ENCODE measurements around the gene RPS6KC1. TPM values are rescaled to one million over a fixed set of nuclear protein-coding genes. Genes with fewer than 3 reads are reported as not detected.
"Not testable (repeated sequence)": the region's sequence is repeated elsewhere in the genome, so short reads cannot be mapped to it uniquely, and the experiment has no call there.

Gene RPS6KC1
- total RNA-seq, 2 experiments from 2014 or later: 6.2 to 7.0 TPM

GRCh38 chr1:213297021-213297420, 246.0 kb downstream of the RPS6KC1 start:
- H3K36me3 Mint-ChIP-seq (ENCODE audit: low read depth): no peaks in the 10 kb centered on the region
- no peak overlapping the region for H3K27ac Mint-ChIP-seq
- DNase-seq (no peak), ATAC-seq (ENCODE audit: poor library complexity) (no peak)
- no peaks in the 10 kb centered on the region for H3K36me3 ChIP-seq (ENCODE audit: insufficient read depth, low read length)
- ChIA-PET CTCF (no interaction called here), POLR2A (no interaction called here)
- no peak overlapping the region for H3K27ac ChIP-seq (ENCODE audit: low read depth in 1 of 2, low read length in 2 of 2)
- intact Hi-C loops (cut with DNase I, micrococcal nuclease): no loop called here
- peaks cover 8% of the 10 kb centered on the region for H3K9me3 Mint-ChIP-seq
- TF ChIP-seq CTCF (IDR thresholded peaks at IDR 0.05): no peak
- no peak overlapping the region for H3K4me3 Mint-ChIP-seq
- H3K27me3 ChIP-seq (ENCODE audit: control insufficient read depth in 1 of 2, insufficient read depth in 2 of 2, low read length in 2 of 2): no peaks in the 10 kb centered on the region
- no peaks in the 10 kb centered on the region for H3K27me3 Mint-ChIP-seq
- no peak overlapping the region for H3K4me3 ChIP-seq (ENCODE audit: low read length)
- no peaks in the 10 kb centered on the region for H3K4me1 ChIP-seq (ENCODE audit: insufficient read depth, low read length)
- no peaks in the 10 kb centered on the region for H3K4me1 Mint-ChIP-seq (ENCODE audit: low read depth)
- peaks cover 0 to 8% of the 10 kb centered on the region in 2 experiments for H3K9me3 ChIP-seq (ENCODE audit: control insufficient read depth in 1 of 2, insufficient read depth in 1 of 2, low read length in 2 of 2)

- no peaks in the 10 kb centered on the region for H3K36me3 ChIP-seq (ENCODE audit: insufficient read depth, low read length)
- DNase-seq: no peak
- Mint-ChIP-seq H3K9me3 (peaks cover 8% of the 10 kb centered on the region), H3K27ac (no peak overlapping the region), H3K27me3 (no peaks in the 10 kb centered on the region), H3K4me1 (ENCODE audit: low read depth) (no peaks in the 10 kb centered on the region), H3K36me3 (ENCODE audit: low read depth) (no peaks in the 10 kb centered on the region), H3K4me3 (no peak overlapping the region)
- H3K27me3 ChIP-seq (ENCODE audit: control insufficient read depth in 1 of 2, insufficient read depth in 2 of 2, low read length in 2 of 2): no peaks in the 10 kb centered on the region
- ChIA-PET CTCF (no interaction called here), POLR2A (interaction anchor here (0.6 kb wide), 1 partner anchor 469 kb away, joined by 3 read pairs; no protein-coding TSS in a partner anchor)
- no peak overlapping the region for H3K4me3 ChIP-seq (ENCODE audit: low read length)
- no peak for TF ChIP-seq CTCF (IDR thresholded peaks at IDR 0.05)
- intact Hi-C loops (cut with DNase I, micrococcal nuclease): no loop called here
- no peaks in the 10 kb centered on the region for H3K4me1 ChIP-seq (ENCODE audit: insufficient read depth, low read length)
- ATAC-seq (ENCODE audit: poor library complexity): no peak
- no peak overlapping the region for H3K27ac ChIP-seq (ENCODE audit: low read depth in 1 of 2, low read length in 2 of 2)
- H3K9me3 ChIP-seq (ENCODE audit: control insufficient read depth in 1 of 2, insufficient read depth in 1 of 2, low read length in 2 of 2): peaks cover 0 to 8% of the 10 kb centered on the region in 2 experiments
Measured at GRCh38 chr1:213300433-213300832, 249.4 kb downstream of the RPS6KC1 start.

GRCh38 chr1:213301524-213301923, 250.5 kb downstream of the RPS6KC1 start:
- intact Hi-C loops (cut with DNase I, micrococcal nuclease); H3K9me3 Mint-ChIP-seq; H3K36me3 Mint-ChIP-seq (ENCODE audit: low read depth); CTCF ChIA-PET; H3K4me1 Mint-ChIP-seq (ENCODE audit: low read depth); H3K4me3 ChIP-seq (ENCODE audit: low read length); H3K36me3 ChIP-seq (ENCODE audit: insufficient read depth, low read length); H3K4me3 Mint-ChIP-seq; DNase-seq; H3K27ac Mint-ChIP-seq; H3K27me3 Mint-ChIP-seq; H3K4me1 ChIP-seq (ENCODE audit: insufficient read depth, low read length); H3K27ac ChIP-seq (ENCODE audit: low read depth in 1 of 2, low read length in 2 of 2); POLR2A ChIA-PET; ATAC-seq (ENCODE audit: poor library complexity); H3K9me3 ChIP-seq (ENCODE audit: control insufficient read depth in 1 of 2, insufficient read depth in 1 of 2, low read length in 2 of 2); H3K27me3 ChIP-seq (ENCODE audit: control insufficient read depth in 1 of 2, insufficient read depth in 2 of 2, low read length in 2 of 2): not testable (repeated sequence)

- H3K4me3 Mint-ChIP-seq: no peak overlapping the region
- Histone ChIP-seq H3K27ac (ENCODE audit: low read depth in 1 of 2, low read length in 2 of 2) (no peak overlapping the region), H3K9me3 (ENCODE audit: control insufficient read depth in 1 of 2, insufficient read depth in 1 of 2, low read length in 2 of 2) (peaks cover 0 to 4% of the 10 kb centered on the region in 2 experiments), H3K4me3 (ENCODE audit: low read length) (no peak overlapping the region), H3K4me1 (ENCODE audit: insufficient read depth, low read length) (no peaks in the 10 kb centered on the region), H3K36me3 (ENCODE audit: insufficient read depth, low read length) (no peaks in the 10 kb centered on the region), H3K27me3 (ENCODE audit: control insufficient read depth in 1 of 2, insufficient read depth in 2 of 2, low read length in 2 of 2) (no peaks in the 10 kb centered on the region)
- POLR2A ChIA-PET: no interaction called here
- no peaks in the 10 kb centered on the region for H3K27me3 Mint-ChIP-seq
- no peak overlapping the region for H3K27ac Mint-ChIP-seq
- intact Hi-C loops (cut with DNase I, micrococcal nuclease): no loop called here
- DNase-seq: no peak
- no peak for TF ChIP-seq CTCF (IDR thresholded peaks at IDR 0.05)
- no peak for ATAC-seq (ENCODE audit: poor library complexity)
- CTCF ChIA-PET: no interaction called here
- no peaks in the 10 kb centered on the region for H3K9me3 Mint-ChIP-seq
- H3K36me3 Mint-ChIP-seq (ENCODE audit: low read depth): no peaks in the 10 kb centered on the region
- H3K4me1 Mint-ChIP-seq (ENCODE audit: low read depth): no peaks in the 10 kb centered on the region
Measured at GRCh38 chr1:213303286-213303685, 252.2 kb downstream of the RPS6KC1 start.

Measured in CD4-positive, alpha-beta T cell (primary cell).